MM.1S (cell line): Measurements from ENCODE around the gene CIZ1.
A peak's percentile ranks its signal among the peaks of the same experiment; 100 is the strongest.

Experiments used
- DNase-seq: peaks from one replicate; pipeline ENCODE4 v3.0.0-alpha.2; 2015
- H2AFZ ChIP-seq: fragments of 300-600 bp; sonication (generic); 2 replicates; pipeline ENCODE4 v1.6.0; 2016; ENCODE audit warnings: antibody characterized with exemption, low read length
- H3F3A ChIP-seq: fragments of 300-600 bp; sonication (generic); 2 replicates; pipeline ENCODE4 v1.6.1; 2016; ENCODE audit warnings: mild to moderate bottlenecking, antibody characterized with exemption, low read length, moderate library complexity, mixed read lengths; ENCODE audit not compliant: insufficient read depth
- H3K27ac ChIP-seq: fragments of 300-600 bp; sonication (generic); 2 replicates; pipeline ENCODE4 v1.5.1; 2016; ENCODE audit warnings: mild to moderate bottlenecking, low read length
- H3K27me3 ChIP-seq: fragments of 300-600 bp; sonication (generic); replicated peaks from 2 replicates; pipeline ENCODE4 v1.6.0; 2016; ENCODE audit warnings: low read length; ENCODE audit not compliant: insufficient read depth
- H3K36me3 ChIP-seq: fragments of 300-600 bp; sonication (generic); replicated peaks from 2 replicates; pipeline ENCODE4 v1.6.1; 2016; ENCODE audit warnings: mild to moderate bottlenecking, low read length, mixed read lengths; ENCODE audit not compliant: insufficient read depth
- H3K4me1 ChIP-seq: fragments of 300-600 bp; sonication (generic); 2 replicates; pipeline ENCODE4 v1.6.1; 2016; ENCODE audit warnings: low read length, mixed read lengths
- H3K4me2 ChIP-seq: fragments of 300-600 bp; sonication (generic); 2 replicates; pipeline ENCODE4 v1.6.0; 2016; ENCODE audit warnings: low read depth, low read length
- H3K4me3 ChIP-seq: fragments of 300-600 bp; sonication (generic); 2 replicates; pipeline ENCODE4 v1.5.1; 2016; ENCODE audit warnings: low read length, mixed read lengths
- H3K79me2 ChIP-seq: fragments of 300-600 bp; sonication (generic); 2 replicates; pipeline ENCODE4 v1.6.1; 2016; ENCODE audit warnings: mixed run types, low read length, mixed read lengths
- H3K9ac ChIP-seq: fragments of 300-600 bp; sonication (generic); 2 replicates; pipeline ENCODE4 v1.6.1; 2016; ENCODE audit warnings: low read length, mixed read lengths
- H3K9me2 ChIP-seq: fragments of 300-600 bp; sonication (generic); replicated peaks from 2 replicates; pipeline ENCODE4 v1.6.1; 2016; ENCODE audit warnings: mild to moderate bottlenecking, low read length, mixed read lengths; ENCODE audit not compliant: insufficient read depth
- H3K9me3 ChIP-seq: fragments of 300-600 bp; sonication (generic); replicated peaks from 2 replicates; pipeline ENCODE4 v1.6.1; 2016; ENCODE audit warnings: mild to moderate bottlenecking, low read length, mixed read lengths; ENCODE audit not compliant: insufficient read depth
- H4K20me1 ChIP-seq: fragments of 300-600 bp; sonication (generic); 2 replicates; pipeline ENCODE4 v1.6.1; 2016; ENCODE audit warnings: mild to moderate bottlenecking, low read length, moderate library complexity, mixed read lengths; ENCODE audit not compliant: insufficient read depth
- EZH2 ChIP-seq: fragments of 300-600 bp; sonication (generic); optimal IDR thresholded peaks from 2 replicates; pipeline ENCODE3; 2017; ENCODE audit warnings: low read depth, mild to moderate bottlenecking, antibody characterized with exemption, low read length, mixed read lengths
- EZH2phosphoT487 ChIP-seq: fragments of 300-600 bp; sonication (generic); IDR thresholded peaks from 2 replicates; pipeline ENCODE4 v1.6.1; 2018; ENCODE audit warnings: antibody characterized with exemption, low read length
- TF ChIP-seq, protein P1 (sequence below): fragments of 300-600 bp; sonication (generic); IDR thresholded peaks from 2 replicates; pipeline ENCODE4 v1.5.1; 2016; ENCODE audit warnings: antibody characterized with exemption, low read length, mixed read lengths

The CIZ1 gene

GRCh38 chr9:128117613-128118471 lies 73.5 kb downstream of the CIZ1 start:
- Histone ChIP-seq H3K9me3 (no peaks in the 10 kb centered on the region), H3K9ac (no peak overlapping the region), H3K4me3 (no peak overlapping the region), H3K4me2 (no peak overlapping the region), H3K36me3 (no peaks in the 10 kb centered on the region), H2AFZ (no peak overlapping the region), H3K27me3 (no peaks in the 10 kb centered on the region), H3F3A (no peaks in the 10 kb centered on the region), H3K79me2 (no peaks in the 10 kb centered on the region), H4K20me1 (no peaks in the 10 kb centered on the region), H3K27ac (no peak overlapping the region), H3K4me1 (no peaks in the 10 kb centered on the region), H3K9me2 (no peaks in the 10 kb centered on the region)
- no peak for TF ChIP-seq EZH2phosphoT487
- TF ChIP-seq, protein P1, sequence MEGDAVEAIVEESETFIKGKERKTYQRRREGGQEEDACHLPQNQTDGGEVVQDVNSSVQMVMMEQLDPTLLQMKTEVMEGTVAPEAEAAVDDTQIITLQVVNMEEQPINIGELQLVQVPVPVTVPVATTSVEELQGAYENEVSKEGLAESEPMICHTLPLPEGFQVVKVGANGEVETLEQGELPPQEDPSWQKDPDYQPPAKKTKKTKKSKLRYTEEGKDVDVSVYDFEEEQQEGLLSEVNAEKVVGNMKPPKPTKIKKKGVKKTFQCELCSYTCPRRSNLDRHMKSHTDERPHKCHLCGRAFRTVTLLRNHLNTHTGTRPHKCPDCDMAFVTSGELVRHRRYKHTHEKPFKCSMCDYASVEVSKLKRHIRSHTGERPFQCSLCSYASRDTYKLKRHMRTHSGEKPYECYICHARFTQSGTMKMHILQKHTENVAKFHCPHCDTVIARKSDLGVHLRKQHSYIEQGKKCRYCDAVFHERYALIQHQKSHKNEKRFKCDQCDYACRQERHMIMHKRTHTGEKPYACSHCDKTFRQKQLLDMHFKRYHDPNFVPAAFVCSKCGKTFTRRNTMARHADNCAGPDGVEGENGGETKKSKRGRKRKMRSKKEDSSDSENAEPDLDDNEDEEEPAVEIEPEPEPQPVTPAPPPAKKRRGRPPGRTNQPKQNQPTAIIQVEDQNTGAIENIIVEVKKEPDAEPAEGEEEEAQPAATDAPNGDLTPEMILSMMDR = peak; percentile 100
- peak; percentile 91 for DNase-seq

DNA sequence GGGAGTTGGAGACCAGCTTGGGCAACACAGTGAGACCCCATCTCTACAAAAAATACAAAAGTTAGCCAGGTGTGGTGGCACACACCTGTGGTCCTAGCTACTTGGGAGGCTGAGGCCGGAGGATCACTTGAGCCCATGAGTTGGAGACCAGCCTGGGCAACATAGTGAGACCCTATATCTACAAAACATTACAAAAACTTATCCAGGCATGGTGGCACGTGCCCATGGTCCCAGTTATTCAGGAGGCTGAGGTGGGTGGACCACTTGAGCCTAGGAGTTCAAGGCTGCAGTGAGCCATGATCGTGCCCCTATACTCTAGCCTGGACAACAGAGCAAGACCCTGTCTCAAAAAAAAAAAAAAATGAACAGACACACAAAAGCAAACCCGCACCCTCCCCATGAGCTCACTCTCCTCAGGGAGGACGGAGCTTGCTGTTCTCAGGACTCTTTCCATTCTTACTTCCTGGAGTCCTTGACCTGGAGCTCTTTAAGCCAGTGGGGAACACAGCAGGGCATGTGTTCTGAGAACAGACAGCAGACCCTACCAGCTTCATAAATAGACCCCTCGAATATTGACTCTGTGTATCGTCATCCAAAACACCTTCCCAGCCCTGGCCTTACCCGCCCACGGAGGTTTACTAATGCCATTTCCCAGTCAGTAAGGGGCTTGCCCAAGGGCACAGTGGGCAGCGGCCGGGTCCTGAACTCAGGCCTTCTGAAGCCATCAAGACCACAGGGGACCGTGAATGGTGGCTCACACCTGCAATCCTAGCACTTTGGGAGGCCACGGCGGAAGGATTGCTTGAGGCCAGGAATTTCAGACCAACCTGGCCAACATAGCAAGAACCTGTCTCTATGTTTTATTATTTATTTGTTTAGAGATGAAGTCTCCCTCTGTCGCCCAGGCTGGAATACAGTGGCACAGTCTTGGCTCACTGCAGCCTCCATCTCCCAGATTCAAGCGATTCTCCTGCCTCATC lies 75.0 kb downstream of the CIZ1 start:
- Histone ChIP-seq H3K9ac (no peak overlapping the region), H3K4me1 (no peaks in the 10 kb centered on the region), H3F3A (no peaks in the 10 kb centered on the region), H3K4me2 (no peak overlapping the region), H4K20me1 (no peaks in the 10 kb centered on the region), H3K27me3 (no peaks in the 10 kb centered on the region), H3K9me3 (no peaks in the 10 kb centered on the region), H2AFZ (no peak overlapping the region), H3K9me2 (no peaks in the 10 kb centered on the region), H3K27ac (no peak overlapping the region), H3K4me3 (no peak overlapping the region), H3K79me2 (no peaks in the 10 kb centered on the region), H3K36me3 (no peaks in the 10 kb centered on the region)
- DNase-seq = no peak
- TF ChIP-seq, protein P1 = no peak
- no peak for TF ChIP-seq EZH2
- TF ChIP-seq EZH2phosphoT487 = no peak
